ENCODE data around the gene RACK1.

- TF ChIP-seq POLR2A (IDR thresholded peaks at IDR 0.05) (no peak), CTCF (IDR thresholded peaks at IDR 0.05) (no peak)
Measured at GRCh38 chr5:181230551-181230950, 13.2 kb downstream of the RACK1 start.
